GM21529 (cell line): ENCODE data around the gene KDM4D.
"Not testable (repeated sequence)": the region's sequence is repeated elsewhere in the genome, so short reads cannot be mapped to it uniquely, and the experiment has no call there.

Experiments
- ATAC-seq: cut with Tn5 transposase; IDR thresholded peaks from one replicate; pipeline ENCODE4 v1.9.1; 2021; ENCODE audit not compliant: unreplicated experiment

Gene KDM4D

GRCh38 chr11:95025594-95025993 lies 52.1 kb downstream of the KDM4D start:
- not testable (repeated sequence) for ATAC-seq

GRCh38 chr11:95028357-95028756 lies 54.8 kb downstream of the KDM4D start:
- ATAC-seq: no peak

- ATAC-seq: no peak
Measured at GRCh38 chr11:95033051-95033450, 59.5 kb downstream of the KDM4D start.

GRCh38 chr11:95035316-95035715 lies 61.8 kb downstream of the KDM4D start:
- ATAC-seq: no peak

GRCh38 chr11:95037356-95038035 lies 64.0 kb downstream of the KDM4D start:
- ATAC-seq: not testable (repeated sequence)

- no peak for ATAC-seq
Measured at GRCh38 chr11:95042239-95042638, 68.7 kb downstream of the KDM4D start.

GRCh38 chr11:95042906-95043305 lies 69.4 kb downstream of the KDM4D start:
- ATAC-seq: no peak

GRCh38 chr11:95044010-95044409 lies 70.5 kb downstream of the KDM4D start:
- no peak for ATAC-seq

GRCh38 chr11:95045812-95046211 lies 72.3 kb downstream of the KDM4D start:
- ATAC-seq: no peak
